GM19023 (cell line): ENCODE results near the gene POMT1.
"Not testable (repeated sequence)": the region's sequence is repeated elsewhere in the genome, so short reads cannot be mapped to it uniquely, and the experiment has no call there.

Source experiments
- ATAC-seq: cut with Tn5 transposase; IDR thresholded peaks from one replicate; pipeline ENCODE4 v1.9.1; 2021; ENCODE audit warnings: mild to moderate bottlenecking, moderate library complexity; ENCODE audit not compliant: unreplicated experiment

The POMT1 gene

GRCh38 chr9:131550465-131550864 is 47.7 kb downstream of the POMT1 start:
- ATAC-seq: not testable (repeated sequence)

- no peak for ATAC-seq
Measured at GRCh38 chr9:131552030-131552429, 49.3 kb downstream of the POMT1 start.

GRCh38 chr9:131554087-131554842 is 51.5 kb downstream of the POMT1 start:
- ATAC-seq: no peak

GRCh38 chr9:131554843-131555351 is 52.2 kb downstream of the POMT1 start:
- no peak for ATAC-seq

GRCh38 chr9:131555841-131556673 is 53.3 kb downstream of the POMT1 start:
- ATAC-seq: no peak

- no peak for ATAC-seq
Measured at GRCh38 chr9:131557855-131558548, 55.3 kb downstream of the POMT1 start.

- no peak for ATAC-seq
Measured at GRCh38 chr9:131559421-131560000, 56.8 kb downstream of the POMT1 start.

GRCh38 chr9:131562032-131562959 is 59.6 kb downstream of the POMT1 start:
- ATAC-seq: no peak

GRCh38 chr9:131565369-131565768 is 62.7 kb downstream of the POMT1 start:
- ATAC-seq: no peak

- no peak for ATAC-seq
Measured at GRCh38 chr9:131566158-131566557, 63.4 kb downstream of the POMT1 start.

GRCh38 chr9:131567910-131568309 is 65.2 kb downstream of the POMT1 start:
- no peak for ATAC-seq
